GM12874 (cell line): ENCODE results near the gene PPY.

Experiments used
- CTCF ChIP-seq: IDR thresholded peaks from 2 replicates; pipeline ENCODE4 v1.5.1; 2011; ENCODE audit warnings: low read depth, mild to moderate bottlenecking, control low read depth, low read length, moderate library complexity; ENCODE audit not compliant: insufficient read depth

Gene PPY

GRCh38 chr17:43920500-43921095 is 21.7 kb downstream of the PPY start:
- no peak for TF ChIP-seq CTCF

- TF ChIP-seq CTCF: no peak
These were observed 24.3 kb downstream of the PPY start for GRCh38 chr17:43918026-43918389.

- TF ChIP-seq CTCF: peak; percentile 69
These were observed 24.8 kb downstream of the PPY start for GRCh38 chr17:43917348-43918025.

GRCh38 chr17:43917016-43917347 is 25.3 kb downstream of the PPY start:
- no peak for TF ChIP-seq CTCF

- no peak for TF ChIP-seq CTCF
These were observed 25.9 kb downstream of the PPY start for GRCh38 chr17:43916385-43916784.

GRCh38 chr17:43915559-43915958 is 26.7 kb downstream of the PPY start:
- no peak for TF ChIP-seq CTCF

- TF ChIP-seq CTCF: no peak
These were observed 27.8 kb downstream of the PPY start for GRCh38 chr17:43914451-43914850.
